ENCODE measurements around the gene GP9.

The GP9 gene

DNA sequence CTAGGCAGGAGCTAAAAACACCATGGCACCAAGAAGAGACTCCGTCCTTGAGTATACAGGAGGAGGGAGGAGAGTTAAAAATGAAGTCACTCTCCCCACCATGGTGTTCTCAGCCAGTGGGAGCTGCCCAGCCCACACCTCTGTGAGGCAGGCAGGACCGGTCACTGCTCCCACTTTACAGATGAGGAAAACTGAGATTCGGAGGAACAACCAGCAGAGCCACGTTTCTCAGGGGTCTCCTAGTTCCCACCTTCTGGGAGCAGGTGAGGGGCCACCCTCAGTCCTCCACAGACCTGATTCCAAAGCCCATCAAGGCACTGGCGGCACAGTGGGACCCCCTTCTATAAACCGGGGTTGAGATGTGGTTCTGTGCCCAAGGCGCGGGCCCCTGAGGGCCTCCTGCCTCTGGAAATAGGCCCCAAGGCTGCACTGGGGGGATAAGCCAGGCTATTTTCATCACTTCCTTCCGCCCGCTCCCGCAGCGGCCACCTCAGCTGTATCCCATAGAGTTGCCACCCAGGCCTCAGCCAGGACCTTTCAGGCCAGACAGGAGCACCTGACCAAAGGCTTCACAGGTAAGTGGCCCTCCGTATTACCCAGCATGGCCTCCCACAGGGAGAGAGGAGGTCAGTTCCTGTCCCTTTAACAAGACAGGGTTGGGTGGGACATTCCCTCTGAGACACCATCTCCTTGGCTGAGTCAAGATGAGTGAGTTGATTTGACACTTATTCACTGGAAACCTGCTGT, at the start of gene GP9:
Gene GP9 (plus strand): TSS at position 504 of the 747 bp plus-strand sequence. CDS start 961 bp downstream, outside the sequence.
- TF ChIP-seq EGR1 (IDR thresholded peaks at IDR 0.05) (no peak), NFIC (IDR thresholded peaks at IDR 0.05) (no peak), CREB1 (IDR thresholded peaks at IDR 0.05; ENCODE audit: low read depth) (no peak), ZBTB7A (IDR thresholded peaks at IDR 0.05; ENCODE audit: low read depth) (no peak), FOXM1 (IDR thresholded peaks at IDR 0.05; ENCODE audit: borderline replicate concordance, low read depth) (no peak), TCF12 (IDR thresholded peaks at IDR 0.05; ENCODE audit: low read depth) (no peak), TAF1 (IDR thresholded peaks at IDR 0.05; ENCODE audit: low read depth) (no peak)
- TF ChIP-seq, protein P1, sequence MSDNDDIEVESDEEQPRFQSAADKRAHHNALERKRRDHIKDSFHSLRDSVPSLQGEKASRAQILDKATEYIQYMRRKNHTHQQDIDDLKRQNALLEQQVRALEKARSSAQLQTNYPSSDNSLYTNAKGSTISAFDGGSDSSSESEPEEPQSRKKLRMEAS (IDR thresholded peaks at IDR 0.05): no peak

DNA sequence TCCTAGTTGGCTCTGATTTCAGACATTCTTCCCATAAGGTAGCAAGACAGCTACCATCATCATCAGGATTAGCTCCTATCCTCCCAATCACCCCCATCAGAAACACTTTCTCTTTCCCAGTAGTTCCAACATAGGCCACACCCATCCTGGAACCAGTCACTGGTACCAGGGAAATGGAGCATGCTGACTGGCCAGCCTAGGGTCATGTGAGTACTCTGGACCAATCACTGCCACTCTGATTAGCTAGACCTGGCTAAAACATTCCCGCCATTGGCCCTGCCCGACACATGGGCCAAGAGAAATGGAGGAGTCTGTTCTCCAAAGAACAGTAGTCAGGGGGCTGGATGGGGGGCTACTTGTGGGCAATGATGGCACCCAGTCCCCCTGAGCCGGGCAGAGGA, 47.1 kb upstream of the GP9 start:
- TF ChIP-seq, protein P2, sequence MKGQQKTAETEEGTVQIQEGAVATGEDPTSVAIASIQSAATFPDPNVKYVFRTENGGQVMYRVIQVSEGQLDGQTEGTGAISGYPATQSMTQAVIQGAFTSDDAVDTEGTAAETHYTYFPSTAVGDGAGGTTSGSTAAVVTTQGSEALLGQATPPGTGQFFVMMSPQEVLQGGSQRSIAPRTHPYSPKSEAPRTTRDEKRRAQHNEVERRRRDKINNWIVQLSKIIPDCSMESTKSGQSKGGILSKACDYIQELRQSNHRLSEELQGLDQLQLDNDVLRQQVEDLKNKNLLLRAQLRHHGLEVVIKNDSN (IDR thresholded peaks at IDR 0.05): peak; percentile 71
- TF ChIP-seq FOXM1 (IDR thresholded peaks at IDR 0.05; ENCODE audit: borderline replicate concordance, low read depth) (no peak), ZBTB7A (IDR thresholded peaks at IDR 0.05; ENCODE audit: low read depth) (no peak), EP300 (IDR thresholded peaks at IDR 0.05; ENCODE audit: borderline replicate concordance) (no peak), EGR1 (IDR thresholded peaks at IDR 0.05) (no peak), TEAD4 (IDR thresholded peaks at IDR 0.05) (no peak), CEBPB (IDR thresholded peaks at IDR 0.05) (no peak)
- TF ChIP-seq, protein P3, sequence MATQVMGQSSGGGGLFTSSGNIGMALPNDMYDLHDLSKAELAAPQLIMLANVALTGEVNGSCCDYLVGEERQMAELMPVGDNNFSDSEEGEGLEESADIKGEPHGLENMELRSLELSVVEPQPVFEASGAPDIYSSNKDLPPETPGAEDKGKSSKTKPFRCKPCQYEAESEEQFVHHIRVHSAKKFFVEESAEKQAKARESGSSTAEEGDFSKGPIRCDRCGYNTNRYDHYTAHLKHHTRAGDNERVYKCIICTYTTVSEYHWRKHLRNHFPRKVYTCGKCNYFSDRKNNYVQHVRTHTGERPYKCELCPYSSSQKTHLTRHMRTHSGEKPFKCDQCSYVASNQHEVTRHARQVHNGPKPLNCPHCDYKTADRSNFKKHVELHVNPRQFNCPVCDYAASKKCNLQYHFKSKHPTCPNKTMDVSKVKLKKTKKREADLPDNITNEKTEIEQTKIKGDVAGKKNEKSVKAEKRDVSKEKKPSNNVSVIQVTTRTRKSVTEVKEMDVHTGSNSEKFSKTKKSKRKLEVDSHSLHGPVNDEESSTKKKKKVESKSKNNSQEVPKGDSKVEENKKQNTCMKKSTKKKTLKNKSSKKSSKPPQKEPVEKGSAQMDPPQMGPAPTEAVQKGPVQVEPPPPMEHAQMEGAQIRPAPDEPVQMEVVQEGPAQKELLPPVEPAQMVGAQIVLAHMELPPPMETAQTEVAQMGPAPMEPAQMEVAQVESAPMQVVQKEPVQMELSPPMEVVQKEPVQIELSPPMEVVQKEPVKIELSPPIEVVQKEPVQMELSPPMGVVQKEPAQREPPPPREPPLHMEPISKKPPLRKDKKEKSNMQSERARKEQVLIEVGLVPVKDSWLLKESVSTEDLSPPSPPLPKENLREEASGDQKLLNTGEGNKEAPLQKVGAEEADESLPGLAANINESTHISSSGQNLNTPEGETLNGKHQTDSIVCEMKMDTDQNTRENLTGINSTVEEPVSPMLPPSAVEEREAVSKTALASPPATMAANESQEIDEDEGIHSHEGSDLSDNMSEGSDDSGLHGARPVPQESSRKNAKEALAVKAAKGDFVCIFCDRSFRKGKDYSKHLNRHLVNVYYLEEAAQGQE (IDR thresholded peaks at IDR 0.05; ENCODE audit: low read depth): no peak
- TF ChIP-seq, protein P1 (IDR thresholded peaks at IDR 0.05): peak; percentile 66

DNA sequence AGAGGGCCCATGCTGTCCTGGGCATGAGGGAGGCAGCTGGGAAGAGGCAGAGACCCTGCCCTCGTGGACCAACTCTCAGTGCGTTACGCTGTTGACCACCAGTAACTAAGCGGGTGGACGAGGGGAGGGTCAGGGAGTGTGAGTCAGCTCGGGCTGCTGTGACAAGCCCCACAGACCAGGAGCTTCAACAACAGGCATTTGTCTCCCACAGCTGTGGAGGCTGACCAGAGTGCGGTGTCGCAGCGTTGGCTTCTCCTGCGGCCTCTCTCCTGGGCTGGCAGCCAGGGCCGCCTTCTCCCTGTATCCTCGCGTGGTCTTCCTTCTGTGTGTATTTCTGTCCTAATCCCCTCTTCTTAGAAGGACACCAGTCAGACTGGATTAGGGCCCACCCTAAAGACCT, 46.4 kb upstream of the GP9 start:
- no peak for TF ChIP-seq ZBTB7A (IDR thresholded peaks at IDR 0.05; ENCODE audit: low read depth)
- no peak for TF ChIP-seq RAD21 (IDR thresholded peaks at IDR 0.05; ENCODE audit: low read depth)
- TF ChIP-seq EP300 (IDR thresholded peaks at IDR 0.05; ENCODE audit: borderline replicate concordance): no peak

DNA sequence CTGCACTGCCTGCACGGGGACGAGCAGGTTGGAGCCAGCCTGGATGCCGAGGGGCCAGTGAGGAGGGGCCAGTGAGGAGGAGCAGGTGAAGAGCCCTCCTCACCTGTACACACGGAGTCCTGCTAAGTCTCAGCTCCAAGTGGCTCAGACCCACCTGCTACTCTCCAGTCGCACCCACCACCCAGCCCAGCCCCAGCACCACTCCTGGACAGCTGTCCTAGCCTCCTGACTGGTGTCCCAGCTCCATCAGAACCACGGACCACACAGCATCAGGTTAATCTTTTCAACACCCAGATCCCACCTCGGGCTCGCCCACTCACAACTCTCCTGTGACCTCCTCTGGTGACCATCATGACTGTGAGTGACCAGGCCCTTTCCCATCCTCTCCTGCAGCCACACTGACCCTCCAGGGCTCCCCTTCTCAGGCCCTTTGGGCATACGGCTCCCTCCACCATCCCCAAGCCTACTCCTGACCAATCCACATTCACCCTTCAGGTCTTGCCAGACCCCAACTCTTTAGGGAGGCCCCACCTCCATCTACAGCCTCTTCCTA, 45.7 kb upstream of the GP9 start:
- TF ChIP-seq TEAD4 (IDR thresholded peaks at IDR 0.05) (no peak), CEBPB (IDR thresholded peaks at IDR 0.05) (no peak), TAF1 (IDR thresholded peaks at IDR 0.05; ENCODE audit: low read depth) (no peak), FOXM1 (IDR thresholded peaks at IDR 0.05; ENCODE audit: borderline replicate concordance, low read depth) (no peak), TCF12 (IDR thresholded peaks at IDR 0.05; ENCODE audit: low read depth) (no peak), CREB1 (IDR thresholded peaks at IDR 0.05; ENCODE audit: low read depth) (no peak), ZBTB7A (IDR thresholded peaks at IDR 0.05; ENCODE audit: low read depth) (no peak), RAD21 (IDR thresholded peaks at IDR 0.05; ENCODE audit: low read depth) (no peak), EP300 (IDR thresholded peaks at IDR 0.05; ENCODE audit: borderline replicate concordance) (no peak), NFIC (IDR thresholded peaks at IDR 0.05) (no peak), YY1 (IDR thresholded peaks at IDR 0.05; ENCODE audit: low read depth) (no peak), EGR1 (IDR thresholded peaks at IDR 0.05) (no peak)
- TF ChIP-seq, protein P3 (IDR thresholded peaks at IDR 0.05; ENCODE audit: low read depth): no peak
- TF ChIP-seq, protein P2 (IDR thresholded peaks at IDR 0.05): no peak
- TF ChIP-seq, protein P1 (IDR thresholded peaks at IDR 0.05): no peak

DNA sequence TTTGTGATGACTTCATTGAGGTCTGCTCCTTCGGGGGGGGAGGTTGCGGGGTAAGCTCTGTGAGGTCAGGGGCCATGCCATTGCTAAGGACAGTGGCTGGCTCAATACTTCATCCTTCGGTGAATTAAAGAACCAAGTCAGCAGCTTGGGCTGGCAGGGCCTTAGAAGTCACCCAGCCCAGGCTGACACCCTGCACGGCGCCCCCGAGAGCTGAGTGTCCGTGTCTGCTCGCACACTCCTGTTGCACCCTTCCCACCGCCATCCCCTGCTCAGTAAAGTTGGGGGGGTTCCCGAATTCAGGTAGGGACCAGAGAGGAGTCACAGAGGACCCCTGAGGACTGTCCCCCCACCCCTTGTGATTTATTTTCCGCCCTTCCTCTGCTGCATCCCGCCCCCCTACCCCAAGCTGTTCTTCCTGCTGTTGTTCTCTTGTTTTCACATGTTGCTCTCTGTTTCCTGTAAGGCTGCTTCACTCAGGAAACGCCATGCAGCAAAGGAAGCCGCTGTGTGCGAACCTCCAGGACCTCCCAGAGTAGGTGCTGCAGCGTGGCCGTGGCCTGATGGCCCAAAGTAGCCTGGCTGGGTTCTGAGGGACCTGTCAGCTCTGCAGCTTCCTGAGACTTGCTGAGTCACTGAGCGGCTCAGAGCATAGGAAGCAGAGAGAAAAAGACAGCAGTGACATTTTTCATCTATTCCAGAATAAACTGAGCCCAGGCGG, 45.0 kb upstream of the GP9 start:
- TF ChIP-seq EGR1 (IDR thresholded peaks at IDR 0.05) (no peak), EP300 (IDR thresholded peaks at IDR 0.05; ENCODE audit: borderline replicate concordance) (no peak), TEAD4 (IDR thresholded peaks at IDR 0.05) (no peak), YY1 (IDR thresholded peaks at IDR 0.05; ENCODE audit: low read depth) (no peak), CREB1 (IDR thresholded peaks at IDR 0.05; ENCODE audit: low read depth) (no peak), ZBTB7A (IDR thresholded peaks at IDR 0.05; ENCODE audit: low read depth) (no peak), CEBPB (IDR thresholded peaks at IDR 0.05) (no peak), NFIC (IDR thresholded peaks at IDR 0.05) (no peak), TAF1 (IDR thresholded peaks at IDR 0.05; ENCODE audit: low read depth) (no peak), FOXM1 (IDR thresholded peaks at IDR 0.05; ENCODE audit: borderline replicate concordance, low read depth) (no peak), TCF12 (IDR thresholded peaks at IDR 0.05; ENCODE audit: low read depth) (no peak), RAD21 (IDR thresholded peaks at IDR 0.05; ENCODE audit: low read depth) (no peak)
- TF ChIP-seq, protein P3 (IDR thresholded peaks at IDR 0.05; ENCODE audit: low read depth): no peak
- TF ChIP-seq, protein P2 (IDR thresholded peaks at IDR 0.05): no peak
- TF ChIP-seq, protein P1 (IDR thresholded peaks at IDR 0.05): no peak
